GM23248 (cell line): ENCODE results near the gene IGSF5.

Experiments used
- EZH2 ChIP-seq: fragments of 200-600 bp; sonication (generic); IDR thresholded peaks from 2 replicates; pipeline ENCODE4 v1.6.1; 2018; ENCODE audit warnings: antibody characterized with exemption, mild to moderate bottlenecking; ENCODE audit not compliant: insufficient read depth, poor library complexity, severe bottlenecking
- EZH2phosphoT487 ChIP-seq: fragments of 200-600 bp; sonication (generic); IDR thresholded peaks from 2 replicates; pipeline ENCODE4 v1.6.1; 2018; ENCODE audit warnings: antibody characterized with exemption, moderate library complexity, mild to moderate bottlenecking, low read depth; ENCODE audit not compliant: insufficient read depth

- TF ChIP-seq EZH2phosphoT487 (no peak), EZH2 (no peak)
Measured at GRCh38 chr21:39714331-39714730, 30.7 kb upstream of the IGSF5 start.
